ENCODE measurements around the gene CD300C.
A peak's percentile ranks its signal among the peaks of the same experiment; 100 is the strongest.
"Not testable (repeated sequence)": the region's sequence is repeated elsewhere in the genome, so short reads cannot be mapped to it uniquely, and the experiment has no call there.

The CD300C gene

DNA sequence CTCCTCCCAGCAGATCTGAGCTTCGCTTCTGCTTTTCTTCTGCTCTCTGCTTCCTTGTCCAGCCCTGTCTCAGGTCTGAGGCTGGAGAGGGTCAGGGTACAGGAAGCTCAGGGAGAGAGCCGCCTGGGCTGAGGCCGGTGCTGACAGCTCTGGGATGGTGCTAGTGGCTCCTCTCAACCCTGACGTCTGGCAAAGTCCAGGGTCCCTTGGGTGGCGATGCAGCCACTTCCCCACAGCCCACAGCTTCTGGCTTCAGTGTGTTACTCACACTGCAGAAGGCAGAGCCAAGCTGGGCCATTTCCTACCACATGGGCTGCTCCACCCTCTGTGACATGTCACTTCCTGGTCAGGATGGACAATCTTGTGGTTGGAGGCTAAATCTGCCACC lies at the start of gene CD300C:
Gene CD300C (minus strand): TSS at position 273 of the 388 bp plus-strand sequence. CDS start 333 bp downstream, outside the sequence.
- no peak for DNase-seq (ENCODE audit: low spot score)

DNA sequence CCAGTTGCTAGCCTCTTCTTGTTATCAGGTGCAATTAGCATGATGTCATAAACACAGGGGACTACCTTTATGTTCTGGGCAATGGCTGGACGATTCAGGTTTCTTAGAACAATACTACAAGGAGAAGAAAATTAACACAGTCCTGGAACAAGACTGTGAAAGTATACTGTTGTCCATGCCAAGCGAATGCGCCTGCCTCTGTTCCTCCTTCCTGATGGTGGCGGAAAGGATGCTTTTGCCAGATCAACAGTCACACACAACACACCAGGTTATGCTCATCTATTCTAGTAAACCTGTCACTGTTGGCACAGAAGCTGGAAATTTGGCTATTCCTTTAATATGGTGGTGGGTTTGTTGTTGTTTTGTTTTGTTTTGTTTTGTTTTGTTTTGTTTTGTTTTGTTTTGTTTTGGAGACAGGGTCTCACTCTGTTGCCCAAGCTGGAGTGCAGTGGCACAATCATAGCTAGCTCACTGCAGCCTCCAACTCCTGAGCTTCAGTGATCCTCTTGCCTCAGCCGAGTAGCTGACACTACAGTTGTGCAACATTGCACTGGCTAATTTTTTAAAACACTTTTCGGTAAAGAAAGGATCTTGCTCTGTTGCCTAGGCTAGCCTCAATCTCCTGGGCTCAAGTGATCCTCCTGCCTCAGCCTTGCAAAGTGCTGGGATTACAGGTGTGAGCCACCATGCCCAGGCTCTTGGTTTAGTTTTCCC lies 49.3 kb upstream of the CD300C start:
- no peak for DNase-seq (ENCODE audit: low spot score)

DNA sequence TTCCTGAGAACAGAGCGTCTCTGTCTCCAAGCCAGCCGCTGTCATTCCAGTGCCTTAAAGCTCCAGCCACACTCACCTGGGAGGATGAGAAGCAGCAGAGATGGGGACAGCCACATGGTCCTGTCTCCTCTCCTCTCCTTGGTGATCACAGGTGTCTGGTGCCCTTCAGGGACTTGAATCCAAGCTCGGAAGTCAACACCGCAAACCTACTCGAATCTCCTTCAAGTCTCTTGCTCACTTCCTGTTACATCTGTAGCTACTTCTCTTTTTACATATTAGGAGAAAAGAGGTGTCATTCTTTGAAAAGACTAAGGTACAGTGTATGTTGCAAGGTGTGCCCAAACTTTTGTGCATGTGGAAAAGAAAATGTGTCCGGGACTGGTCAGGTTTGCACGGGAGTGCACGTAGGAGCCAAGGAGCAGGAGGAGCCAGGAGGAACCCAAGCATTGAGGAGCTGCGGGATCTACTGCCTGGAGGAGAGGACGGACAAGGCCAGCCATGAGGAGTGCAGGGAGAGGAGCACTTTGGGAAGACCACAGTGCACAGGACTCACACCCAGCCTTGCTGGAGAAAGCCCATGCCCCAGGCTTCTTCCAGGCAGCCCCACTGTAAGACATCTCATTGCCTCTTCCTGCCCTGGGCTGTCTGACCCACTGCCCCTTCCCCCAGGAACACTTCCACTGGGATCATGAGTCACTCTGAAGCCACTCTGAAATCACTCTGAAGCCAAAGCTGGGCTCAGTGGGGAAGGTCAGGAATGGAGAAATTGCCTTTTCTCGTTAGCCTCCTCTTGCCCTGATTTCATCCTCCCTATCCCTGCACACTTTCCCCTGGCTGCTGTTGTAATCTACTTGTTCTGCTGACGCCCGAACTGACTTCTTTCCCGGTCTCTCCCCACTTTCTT lies 46.4 kb upstream of the CD300C start, which contains the start of gene CD300LD:
Gene CD300LD (minus strand): TSS at position 197 of the 904 bp plus-strand sequence. CDS start 81 bp downstream, at position 116.
- no peak for DNase-seq (ENCODE audit: low spot score)

DNA sequence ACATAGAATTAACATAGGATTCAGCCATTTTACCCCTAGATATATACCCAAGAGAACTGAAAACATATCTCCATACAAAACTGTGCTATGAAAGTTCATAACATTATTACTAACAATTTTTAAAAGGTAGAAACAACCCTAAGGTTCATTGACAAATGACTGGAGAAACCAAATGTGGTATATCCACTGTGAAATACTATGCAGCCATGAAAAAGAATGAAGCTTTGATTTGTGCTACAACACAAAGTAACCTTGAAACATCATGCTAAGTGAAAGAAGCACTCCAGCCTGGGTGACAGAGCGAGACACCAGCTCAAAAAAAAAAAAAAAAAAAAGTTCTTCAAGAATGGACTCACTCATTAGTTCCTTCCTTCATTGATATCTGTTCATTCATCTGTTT lies 45.6 kb upstream of the CD300C start:
- DNase-seq (ENCODE audit: low spot score) = no peak

DNA sequence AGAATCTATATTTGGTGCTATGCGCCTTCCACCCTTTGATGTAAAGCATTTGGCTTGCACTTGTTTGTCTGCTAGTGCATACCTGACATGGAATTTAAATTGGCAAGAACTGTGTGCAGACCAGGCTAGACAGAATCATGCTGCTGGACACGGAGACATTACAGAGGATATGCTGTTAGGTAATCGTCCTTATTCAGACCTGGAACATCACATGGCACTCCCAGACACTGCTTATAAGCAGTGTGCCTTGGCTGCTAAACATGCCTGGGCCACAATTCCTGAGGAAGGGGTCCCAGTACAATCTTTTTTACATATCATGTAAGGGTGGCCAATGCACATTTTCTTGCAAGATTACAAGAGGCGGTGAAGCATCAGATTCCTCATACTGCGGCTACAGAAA lies 39.8 kb upstream of the CD300C start:
- DNase-seq (ENCODE audit: low spot score) = no peak

DNA sequence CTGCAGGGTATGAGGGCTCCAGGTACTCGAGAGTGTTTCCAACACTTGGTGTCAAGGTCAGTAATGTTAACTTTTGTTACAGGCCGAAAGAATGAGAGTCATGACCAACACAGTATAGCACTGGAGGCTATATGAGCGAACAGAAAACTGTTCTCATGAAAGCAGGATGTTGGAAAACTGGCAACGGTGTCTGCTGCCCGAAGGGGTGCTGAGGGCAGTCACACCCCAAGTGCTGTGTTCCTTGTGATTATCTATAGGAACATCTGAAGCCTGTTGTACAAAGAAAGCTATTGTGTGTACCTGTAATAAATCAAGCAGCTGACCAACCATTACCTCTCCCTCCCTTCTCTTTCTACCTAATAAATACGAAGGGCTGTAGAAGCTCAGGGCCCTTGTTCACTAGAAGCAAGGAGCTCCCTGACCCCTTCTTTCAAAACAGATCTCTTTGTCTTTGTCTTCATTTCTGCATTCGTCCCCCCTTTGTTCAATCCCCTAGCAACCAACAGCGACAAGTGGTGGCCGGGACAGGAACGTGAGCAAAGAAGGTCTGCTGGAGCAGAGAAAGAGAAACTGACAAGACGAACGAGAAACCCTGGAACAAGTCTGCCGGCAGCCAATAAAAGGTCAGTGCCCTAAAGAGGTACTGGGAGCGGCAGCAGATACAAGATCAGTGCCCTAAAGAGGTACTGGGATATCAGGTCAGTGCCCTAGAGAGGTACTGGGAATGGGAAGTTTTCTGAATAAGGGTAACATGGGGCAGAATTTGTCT lies 38.6 kb upstream of the CD300C start:
- DNase-seq (ENCODE audit: low spot score) = no peak

DNA sequence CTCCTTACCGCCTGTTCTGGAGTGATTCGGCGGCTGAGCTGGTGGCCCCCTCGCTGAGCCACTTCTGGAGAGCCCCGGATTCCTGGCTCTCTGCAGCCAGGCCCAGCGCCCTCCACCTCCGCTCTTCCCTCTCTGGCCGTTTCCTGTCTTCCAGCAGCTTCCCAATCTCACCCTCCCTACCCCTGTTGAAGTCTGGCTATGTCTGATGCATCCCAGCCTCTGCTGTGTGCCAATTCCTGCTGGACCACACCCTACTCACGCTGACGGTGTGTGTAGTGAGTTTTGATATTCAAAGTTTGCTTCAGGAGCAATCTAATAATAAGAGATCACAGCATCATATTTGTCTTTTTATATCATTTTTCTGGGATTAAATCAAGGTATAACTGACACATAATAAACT lies 36.7 kb upstream of the CD300C start:
- DNase-seq (ENCODE audit: low spot score) = no peak

DNA sequence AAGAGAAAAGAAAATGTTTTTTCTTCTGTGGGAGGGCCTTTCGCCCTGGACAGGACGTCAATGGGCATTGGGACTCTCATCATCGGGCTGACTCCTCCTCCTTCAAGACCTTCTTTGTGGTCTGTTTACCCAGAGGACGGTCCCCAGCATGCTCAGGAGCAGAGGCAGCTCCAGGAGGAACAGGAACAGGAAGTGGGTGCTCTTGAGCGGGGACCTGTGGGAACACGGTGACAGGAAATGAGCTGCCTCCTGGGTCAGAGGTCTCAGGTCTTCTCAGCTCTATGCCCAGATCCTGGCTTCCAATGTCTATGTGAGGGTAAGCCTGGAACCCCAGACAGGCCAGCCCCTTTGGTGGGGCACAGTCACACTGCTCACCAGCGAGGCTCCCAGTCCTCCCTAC lies 34.0 kb upstream of the CD300C start:
- no peak for DNase-seq (ENCODE audit: low spot score)

DNA sequence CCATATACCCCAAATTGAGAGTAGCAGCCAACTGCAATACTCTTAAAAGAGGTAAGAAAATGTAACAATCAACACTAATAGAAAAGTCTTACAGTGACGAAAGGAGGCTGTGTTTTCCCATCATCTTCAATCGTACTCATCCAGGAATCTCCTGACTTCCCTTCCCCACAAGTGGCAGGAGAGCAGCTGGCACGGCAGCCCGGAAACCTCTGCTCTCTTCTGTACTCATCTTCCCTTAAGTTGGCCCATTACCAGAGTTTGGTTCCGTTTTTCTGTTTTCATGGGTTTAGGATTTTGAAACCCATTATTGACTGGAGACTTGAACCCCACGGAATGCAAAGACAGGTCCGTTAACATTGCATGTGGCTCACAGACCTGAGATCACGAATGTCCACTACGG lies 33.1 kb upstream of the CD300C start:
- no peak for DNase-seq (ENCODE audit: low spot score)

DNA sequence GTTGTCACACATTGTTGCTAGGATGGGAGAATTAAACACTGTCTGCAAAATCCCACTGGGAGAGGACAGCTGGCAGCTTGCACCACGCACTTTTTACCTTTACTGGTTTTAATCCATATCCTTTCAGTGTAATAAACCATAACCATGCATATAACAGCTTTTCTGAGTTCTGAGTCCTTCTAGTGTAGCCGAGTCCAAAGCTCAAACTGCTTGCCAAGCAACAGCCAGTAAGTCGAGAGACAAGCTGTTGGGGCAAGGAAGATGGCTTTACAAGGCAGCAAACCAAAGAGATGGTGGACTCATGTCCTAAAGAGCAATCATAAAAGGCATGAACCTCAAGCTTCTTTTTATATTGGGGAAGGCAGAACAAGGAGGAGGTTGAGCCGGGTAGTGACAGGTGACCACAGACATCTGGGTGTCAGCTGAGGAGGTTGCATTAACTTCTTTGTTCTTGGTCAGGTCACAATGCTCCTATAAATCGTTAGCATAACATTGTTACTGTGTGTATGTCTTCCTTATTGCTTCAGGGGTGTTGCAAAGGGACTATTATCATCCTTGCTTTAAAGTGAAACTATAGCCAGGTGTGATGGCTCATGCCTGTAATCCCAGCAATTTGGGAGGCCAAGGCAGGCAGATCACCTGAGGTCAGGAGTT lies 28.7 kb upstream of the CD300C start:
- DNase-seq (ENCODE audit: low spot score) = no peak

DNA sequence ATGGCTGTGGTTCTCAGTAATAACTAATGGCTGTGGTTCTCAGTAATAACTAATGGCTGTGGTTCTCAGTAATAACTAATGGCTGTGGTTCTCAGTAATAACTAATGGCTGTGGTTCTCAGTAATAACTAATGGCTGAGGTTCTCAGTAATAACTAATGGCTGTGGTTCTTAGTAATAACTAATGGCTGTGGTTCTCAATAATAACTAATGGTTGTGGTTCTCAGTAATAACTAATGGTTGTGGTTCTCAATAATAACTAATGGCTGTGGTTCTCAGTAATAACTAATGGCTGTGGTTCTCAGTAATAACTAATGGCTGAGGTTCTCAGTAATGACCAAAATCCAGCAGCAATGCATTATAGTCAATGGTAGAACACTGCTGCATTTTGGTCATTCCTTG lies 27.7 kb upstream of the CD300C start:
- not testable (repeated sequence) for DNase-seq (ENCODE audit: low spot score)

DNA sequence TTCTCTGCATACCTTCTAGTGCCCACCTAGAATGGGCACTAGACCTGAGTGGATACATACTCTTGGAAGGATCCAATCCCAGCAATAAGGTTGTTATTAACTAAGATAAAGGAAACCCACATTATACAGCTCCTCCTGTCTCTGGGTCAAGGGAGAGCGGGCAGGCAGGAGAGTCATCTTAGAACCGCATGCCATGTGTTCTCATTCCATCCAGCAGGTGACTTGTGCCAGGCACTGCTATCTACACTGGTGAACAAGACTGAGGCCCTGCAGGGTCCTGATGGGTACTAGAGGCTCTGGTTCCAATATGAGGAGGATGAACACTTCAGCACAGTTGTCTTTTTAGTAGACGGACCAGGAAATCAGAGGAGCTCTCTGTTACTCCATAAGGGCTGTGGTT lies 27.3 kb upstream of the CD300C start:
- no peak for DNase-seq (ENCODE audit: low spot score)

DNA sequence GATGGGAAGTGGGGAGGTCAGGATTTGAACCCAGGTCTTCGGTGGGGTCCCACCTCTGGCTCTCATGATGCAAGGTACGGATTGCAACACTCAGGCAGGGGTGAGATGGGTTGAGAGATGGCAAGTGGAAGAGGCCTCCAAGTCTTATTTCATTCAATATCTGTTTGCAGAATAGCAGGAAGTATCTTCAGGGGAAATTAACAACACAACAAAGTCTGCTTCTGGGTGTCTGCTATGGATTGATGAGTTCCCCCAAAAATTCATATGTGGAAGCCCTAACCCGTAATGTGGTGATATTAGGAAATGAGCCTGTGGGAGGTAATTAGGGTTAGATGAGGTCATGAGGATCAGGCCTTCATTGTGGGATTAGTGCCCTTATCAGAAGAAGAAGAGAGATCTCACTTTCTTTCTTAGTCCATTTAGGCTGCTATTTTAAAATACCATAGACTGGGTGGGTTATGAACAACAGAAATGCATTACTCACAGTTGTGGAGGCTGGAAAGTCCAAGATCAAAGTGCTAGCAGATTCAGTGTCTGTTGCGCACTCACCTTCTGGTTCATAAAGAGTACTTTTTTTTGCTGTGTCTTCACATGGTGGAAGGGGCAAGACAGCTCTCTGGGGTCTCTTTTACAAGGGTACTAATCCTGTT lies 25.8 kb upstream of the CD300C start:
- DNase-seq (ENCODE audit: low spot score) = no peak

DNA sequence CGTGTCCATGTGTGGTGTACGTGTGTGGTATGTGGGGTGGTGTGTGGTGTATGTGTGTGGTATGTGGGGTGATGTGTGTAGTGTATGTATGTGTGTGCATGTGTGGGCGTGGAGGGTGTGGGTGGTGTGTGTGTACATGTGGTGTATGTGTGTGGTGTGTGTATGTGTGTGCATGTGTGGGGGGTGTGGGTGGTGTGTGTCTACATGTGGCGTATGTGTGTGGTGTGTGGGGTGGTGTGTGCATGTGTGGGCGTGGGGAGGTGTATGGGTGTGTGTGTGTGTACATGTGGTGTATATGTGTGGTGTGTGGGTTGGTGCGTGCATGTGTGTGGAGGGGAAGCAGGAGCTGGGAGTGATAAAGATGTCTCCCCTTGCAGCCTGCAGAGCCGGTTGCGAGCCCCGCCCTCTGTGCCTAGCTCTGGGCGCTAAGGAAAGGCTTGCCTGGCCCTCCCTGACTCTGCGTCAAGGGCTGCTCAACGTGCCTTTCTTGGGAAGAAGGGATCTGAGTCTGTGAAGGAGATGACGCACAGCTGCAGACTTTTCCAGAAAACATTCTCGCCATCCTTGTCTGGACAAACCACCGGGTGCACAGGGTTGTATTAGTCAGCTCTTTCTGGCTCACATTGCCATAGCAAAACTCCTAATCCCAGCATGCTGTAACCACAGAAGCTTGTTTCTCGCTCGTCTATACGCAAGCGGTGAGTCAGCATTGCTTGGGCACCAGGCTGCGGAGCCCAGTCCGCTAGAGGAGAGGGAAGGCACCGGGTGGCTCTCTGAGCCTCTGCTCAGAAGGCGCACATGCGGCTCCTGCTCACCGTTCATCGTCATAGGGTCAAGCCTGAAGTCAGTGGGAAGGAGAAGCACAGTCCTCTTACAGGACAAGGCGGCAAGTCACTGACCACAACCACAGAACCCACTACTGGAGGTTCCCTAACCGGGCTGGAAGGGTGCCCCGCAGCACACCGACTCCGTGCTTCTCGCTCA lies 23.4 kb upstream of the CD300C start:
- peak; percentile 45 for DNase-seq (ENCODE audit: low spot score)

DNA sequence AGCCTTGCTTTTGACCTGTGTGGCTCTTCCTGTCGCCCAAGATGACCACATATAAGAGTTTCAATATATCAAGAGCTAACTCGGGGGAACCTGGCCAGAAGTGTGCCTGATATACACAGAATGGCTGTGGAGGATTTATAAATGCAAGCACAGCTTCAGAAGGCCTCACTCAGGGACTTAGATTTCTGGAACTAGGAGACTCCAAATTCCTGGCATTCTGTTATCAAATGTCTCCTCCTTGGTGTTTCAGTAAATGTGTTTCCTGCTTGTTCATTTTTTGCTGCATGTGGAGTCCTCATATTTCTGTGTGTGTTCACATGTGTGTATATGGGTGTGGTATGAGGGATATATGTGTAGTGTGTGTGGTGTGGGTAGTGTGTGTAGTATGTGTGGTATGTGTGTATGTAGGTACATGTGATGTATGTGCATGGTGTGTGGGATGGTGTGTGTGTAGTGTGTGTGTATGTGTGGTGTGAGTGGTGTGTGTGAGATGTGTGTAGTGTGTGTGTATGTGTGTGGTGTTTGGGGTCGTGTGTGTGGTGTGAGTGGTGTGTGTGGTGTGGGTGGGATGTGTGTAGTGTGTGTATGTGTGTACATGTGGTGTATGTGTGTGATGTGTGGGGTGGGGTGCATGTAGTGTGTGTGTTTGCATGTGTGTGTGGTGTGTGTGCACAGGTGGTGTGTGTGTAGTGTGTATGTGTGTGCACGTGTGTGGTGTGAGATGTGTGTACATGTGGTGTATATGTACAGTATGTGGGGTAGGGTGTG lies 22.4 kb upstream of the CD300C start:
- no peak for DNase-seq (ENCODE audit: low spot score)

DNA sequence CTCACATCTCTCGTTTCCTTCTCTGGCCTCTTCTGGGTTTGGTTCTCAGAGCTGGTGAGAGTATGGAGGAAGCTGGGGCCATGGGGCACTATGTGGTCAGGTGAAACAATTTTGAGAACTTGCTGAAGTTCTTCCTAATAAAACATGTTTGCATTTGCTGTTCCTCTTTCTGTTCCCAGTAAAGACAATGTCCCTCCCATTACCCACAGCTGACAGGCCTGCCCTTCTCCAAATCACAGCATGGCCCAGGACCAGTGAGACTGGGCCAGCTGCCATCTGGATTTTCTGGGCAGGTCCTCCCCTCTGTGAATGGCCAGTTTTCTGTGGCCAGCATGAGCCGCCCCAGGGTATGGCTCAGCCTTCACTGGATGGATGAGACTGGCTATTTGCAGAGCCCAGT lies 21.5 kb upstream of the CD300C start, which contains the start of gene CD300H:
Gene CD300H (minus strand): TSS at position 113 of the 400 bp plus-strand sequence.
- DNase-seq (ENCODE audit: low spot score) = no peak

DNA sequence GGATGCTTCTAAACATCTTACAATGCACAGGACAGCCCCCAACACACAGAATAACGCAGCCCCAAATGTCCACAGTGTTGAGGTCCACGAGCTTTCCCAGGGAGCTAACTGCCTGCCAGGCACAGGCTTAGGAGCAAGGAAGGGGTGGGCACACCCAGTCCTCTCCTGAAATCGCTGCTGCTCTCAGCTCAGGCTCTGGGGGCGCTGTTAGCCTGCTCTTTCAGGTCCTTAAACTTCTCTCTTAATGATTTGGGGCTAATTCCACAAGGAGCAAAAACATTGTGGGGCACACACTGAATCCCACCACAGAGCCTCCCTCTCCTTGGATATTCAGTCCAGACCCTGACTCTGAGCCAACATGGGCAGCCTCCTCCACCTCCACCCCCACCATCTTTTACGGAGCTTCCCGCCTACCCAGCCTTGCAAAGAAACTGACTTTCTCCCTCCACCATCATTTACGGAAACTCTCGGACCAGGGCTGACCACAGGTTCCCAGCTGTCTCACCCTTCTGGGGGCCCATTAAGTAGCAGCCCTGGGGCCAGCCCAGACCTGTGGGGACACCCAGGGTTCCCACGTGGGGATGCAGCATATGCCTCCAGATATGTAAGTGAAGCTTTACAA lies 20.3 kb upstream of the CD300C start:
- DNase-seq (ENCODE audit: low spot score) = peak; percentile 38

DNA sequence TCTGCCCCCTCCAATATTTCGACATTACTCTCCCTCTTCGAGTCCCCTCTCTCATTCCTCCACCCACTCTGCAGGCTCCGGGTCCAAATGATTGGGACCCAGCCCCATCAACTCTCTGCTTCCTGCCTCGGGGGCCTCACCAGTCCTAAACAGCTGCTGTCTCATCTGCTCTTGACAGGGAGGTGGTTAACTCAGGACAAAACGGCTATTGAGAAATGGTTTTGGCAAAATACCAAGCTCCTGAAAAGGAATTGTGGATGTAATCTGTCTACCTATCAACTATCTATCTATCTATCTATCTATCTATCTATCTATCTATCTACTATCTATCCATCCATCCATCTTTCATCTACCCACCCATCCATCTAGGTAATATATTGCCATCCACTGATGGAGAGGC lies 19.2 kb upstream of the CD300C start:
- no peak for DNase-seq (ENCODE audit: low spot score)

DNA sequence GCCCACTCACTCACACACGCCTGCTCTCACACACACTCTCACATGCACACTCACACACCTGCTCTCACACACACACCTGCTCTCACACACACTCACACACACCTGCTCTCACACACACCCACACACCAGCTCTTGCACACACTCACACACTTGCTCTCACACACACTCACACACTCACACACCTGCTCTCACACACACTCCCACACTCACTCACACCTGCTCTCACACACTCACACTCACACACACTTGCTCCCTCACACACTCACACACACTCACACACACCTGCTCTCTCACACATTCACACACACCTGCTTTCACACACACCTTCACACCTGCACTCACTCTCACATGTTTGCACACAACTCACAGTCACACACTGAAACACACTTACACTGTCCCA lies 17.4 kb upstream of the CD300C start:
- DNase-seq (ENCODE audit: low spot score) = no peak
